HCT116 (cell line): ENCODE measurements around the gene DRAM1. TPM values are rescaled to one million over a fixed set of nuclear protein-coding genes. Genes with fewer than 3 reads are reported as not detected.

Source experiments
- ATAC-seq: fragments of 200-7000 bp; cut with Tn5 transposase; 2 replicates; pipeline ENCODE4 v1.9.1; 2020; ENCODE audit warnings: mild to moderate bottlenecking, moderate library complexity
- BruUV-seq: library from RNA; stranded (reverse); fragments of 400-500 nt; replicated peaks from 2 replicates; lab custom pipeline; 2021; lab: Mats Ljungman, UMichigan
- CTCF ChIA-PET: fragments of 300-600 bp; sonication (Branson Sonifier 250); formaldehyde crosslinking; loops from one replicate; lab custom pipeline; 2021; ENCODE audit warnings: antibody characterized with exemption; lab: Charles Lee
- POLR2A ChIA-PET: fragments of 300-600, 350-600 bp; sonication (Branson Sonifier 250); formaldehyde crosslinking; loops from one replicate; lab custom pipeline; 2021; ENCODE audit warnings: antibody characterized with exemption; lab: Charles Lee
- RAD21 ChIA-PET, 2 experiments: fragments of 300-600 bp; sonication (Branson Sonifier 250); formaldehyde crosslinking; loops; one replicate each; lab custom pipeline; 2023; ENCODE audit warnings: low total read pairs in 2 of 2; ENCODE audit not compliant: uncharacterized antibody in 2 of 2, unreplicated experiment in 2 of 2, low non-redundant PET in 1 of 2; lab: Charles Lee
- DNase-seq: peaks from one replicate; pipeline ENCODE4 v3.0.0-alpha.2; 2010; ENCODE audit warnings: low read depth, low spot score
- H2AFZ ChIP-seq: fragments of 200-600 bp; shearing (Covaris generic), sonication (generic); 2 replicates; pipeline ENCODE4 v1.6.1; 2017; ENCODE audit warnings: low read depth, mixed run types, mixed read lengths, antibody characterized with exemption, low read length; ENCODE audit not compliant: poor library complexity, severe bottlenecking
- H3K27ac ChIP-seq: 2 replicates; pipeline ENCODE4 v1.5.1; 2012; ENCODE audit warnings: low read depth, low read length
- H3K27me3 ChIP-seq: fragments of 200-600 bp; sonication (generic); 2 replicates; pipeline ENCODE4 v1.6.1; 2016; ENCODE audit warnings: mixed run types, low read length, mixed read lengths; ENCODE audit not compliant: insufficient read depth
- H3K36me3 ChIP-seq, 2 experiments: fragments of 200-500 bp in 1 of 2; fragments of 200-600 bp in 1 of 2; sonication (Bioruptor generic) in 1 of 2; sonication (generic) in 1 of 2; 2 replicates each; pipeline versions ENCODE4 v1.5.1 to v1.6.1; 2014 to 2016; ENCODE audit warnings: low read length in 2 of 2, inconsistent platforms in 1 of 2, mixed read lengths in 1 of 2, mixed run types in 1 of 2; ENCODE audit not compliant: insufficient read depth in 2 of 2, control insufficient read depth in 1 of 2
- H3K4me1 ChIP-seq, 2 experiments: fragments of 200-600 bp in 1 of 2; sonication (generic) in 1 of 2; 2 replicates each; pipeline versions ENCODE4 v1.5.1 to v1.6.1; 2012 to 2017; ENCODE audit warnings: low read length in 2 of 2, inconsistent platforms in 1 of 2, mild to moderate bottlenecking in 1 of 2, mixed read lengths in 1 of 2, mixed run types in 1 of 2, moderate library complexity in 1 of 2; ENCODE audit not compliant: insufficient read depth in 2 of 2, control insufficient read depth in 1 of 2
- H3K4me2 ChIP-seq: fragments of 200-600 bp; sonication (generic); 2 replicates; pipeline ENCODE4 v1.6.1; 2017; ENCODE audit warnings: mixed run types, low read length, mixed read lengths
- H3K4me3 ChIP-seq, 2 experiments: fragments of 200-600 bp in 1 of 2; sonication (generic) in 1 of 2; replicated peaks in 1 of 2; 2 replicates each; pipeline ENCODE4 v1.5.1; 2011 to 2016; ENCODE audit warnings: low read length in 2 of 2, control low read depth in 1 of 2, low read depth in 1 of 2, mild to moderate bottlenecking in 1 of 2, mixed read lengths in 1 of 2, mixed run types in 1 of 2
- H3K79me2 ChIP-seq: fragments of 200-600 bp; sonication (generic); 2 replicates; pipeline ENCODE4 v1.6.1; 2017; ENCODE audit warnings: mild to moderate bottlenecking, mixed run types, low read length, moderate library complexity, mixed read lengths; ENCODE audit not compliant: insufficient read depth
- H3K9ac ChIP-seq: fragments of 200-600 bp; sonication (generic); 2 replicates; pipeline ENCODE4 v1.6.1; 2016; ENCODE audit warnings: low read length, mixed read lengths
- H3K9me2 ChIP-seq: fragments of 200-600 bp; sonication (generic), shearing (Covaris generic); 2 replicates; pipeline ENCODE4 v1.6.1; 2017; ENCODE audit warnings: mixed run types, mild to moderate bottlenecking, moderate library complexity; ENCODE audit not compliant: insufficient read depth
- H3K9me3 ChIP-seq, 2 experiments: fragments of 200-500 bp in 1 of 2; fragments of 200-600 bp in 1 of 2; sonication (Bioruptor generic) in 1 of 2; sonication (generic) in 1 of 2; 2 replicates each; pipeline ENCODE4 v1.6.1; 2014 to 2017; ENCODE audit warnings: low read length in 2 of 2, mixed read lengths in 2 of 2, inconsistent platforms in 1 of 2, low read depth in 1 of 2, mild to moderate bottlenecking in 1 of 2, mixed run types in 1 of 2, moderate library complexity in 1 of 2; ENCODE audit not compliant: control insufficient read depth in 1 of 2, insufficient read depth in 1 of 2
- H4K20me1 ChIP-seq: fragments of 200-600 bp; sonication (generic), shearing (Covaris generic); 2 replicates; pipeline ENCODE4 v1.6.1; 2017; ENCODE audit warnings: mixed run types, mild to moderate bottlenecking, moderate library complexity; ENCODE audit not compliant: insufficient read depth
- CBX3 ChIP-seq: IDR thresholded peaks from 2 replicates; pipeline ENCODE4 v1.6.1; 2012; ENCODE audit warnings: low read depth
- CEBPB ChIP-seq: IDR thresholded peaks from 2 replicates; pipeline ENCODE4 v1.6.1; 2012; ENCODE audit warnings: low read depth
- EGR1 ChIP-seq: IDR thresholded peaks from 2 replicates; pipeline ENCODE4 v1.6.1; 2012; ENCODE audit warnings: low read depth
- EZH2 ChIP-seq: fragments of 200-600 bp; sonication (generic); IDR thresholded peaks from 2 replicates; pipeline ENCODE4 v1.6.1; 2017; ENCODE audit warnings: antibody characterized with exemption, mixed run types
- JUND ChIP-seq: IDR thresholded peaks from 2 replicates; pipeline ENCODE4 v1.6.1; 2012
- POLR2A ChIP-seq: IDR thresholded peaks from 2 replicates; pipeline ENCODE4 v1.7.0; 2011; ENCODE audit warnings: borderline replicate concordance; ENCODE audit not compliant: insufficient read depth, insufficient read length; ENCODE audit errors: extremely low read depth
- POLR2AphosphoS5 ChIP-seq: IDR thresholded peaks from 2 replicates; pipeline ENCODE4 v1.6.1; 2011; ENCODE audit warnings: mild to moderate bottlenecking, low read depth, low read length, moderate library complexity
- RAD21 ChIP-seq: IDR thresholded peaks from 2 replicates; pipeline ENCODE4 v1.6.1; 2012; ENCODE audit warnings: low read depth, mild to moderate bottlenecking
- SIN3A ChIP-seq: IDR thresholded peaks from 2 replicates; pipeline ENCODE4 v1.6.1; 2012; ENCODE audit warnings: low read depth
- SRF ChIP-seq: IDR thresholded peaks from 2 replicates; pipeline ENCODE4 v1.6.1; 2012; ENCODE audit warnings: low read depth
- TCF7L2 ChIP-seq: IDR thresholded peaks from 2 replicates; pipeline ENCODE4 v1.7.0; 2011; ENCODE audit warnings: borderline replicate concordance, inconsistent platforms; ENCODE audit not compliant: insufficient read depth, insufficient read length; ENCODE audit errors: extremely low read depth
- ZFX ChIP-seq: fragments of 450-650 bp; IDR thresholded peaks from 2 replicates; pipeline ENCODE4 v1.6.1; 2017
- ZNF274 ChIP-seq: fragments of 200-500 bp; sonication (Bioruptor generic); IDR thresholded peaks from 2 replicates; pipeline ENCODE4 v1.6.1; 2014; ENCODE audit warnings: mild to moderate bottlenecking, low read depth, low read length, inconsistent platforms
- intact Hi-C: fragments of 100-400 bp; cut with micrococcal nuclease; formaldehyde crosslinking; loops from 2 replicates; pipeline ENCODE4 v1.10.0; 2022
- total RNA-seq: library from RNA; stranded (reverse); gene quantifications from one replicate; pipeline ENCODE4 v1.2.1, GENCODE V29; 2021; ENCODE audit not compliant: unreplicated experiment
- TF ChIP-seq, protein P1 (sequence below): IDR thresholded peaks from 2 replicates; pipeline ENCODE4 v1.6.1; 2012
- TF ChIP-seq, protein P2 (sequence below): IDR thresholded peaks from 2 replicates; pipeline ENCODE4 v1.6.1; 2012; ENCODE audit warnings: low read depth
- TF ChIP-seq, protein P3 (sequence below): IDR thresholded peaks from 2 replicates; pipeline ENCODE4 v1.6.1; 2011; ENCODE audit warnings: mild to moderate bottlenecking, low read length, moderate library complexity; ENCODE audit not compliant: insufficient replicate concordance; ENCODE audit errors: extremely low read depth
- TF ChIP-seq, protein P4 (sequence below): IDR thresholded peaks from 2 replicates; pipeline ENCODE4 v1.6.1; 2012
- TF ChIP-seq, protein P5 (sequence below), 3 experiments: fragments of 200-600 bp in 1 of 3; sonication (generic) in 1 of 3; IDR thresholded peaks in 2 of 3; conservative IDR thresholded peaks in 1 of 3; 2 replicates each; pipeline ENCODE4 v1.5.1; 2012 to 2017; ENCODE audit warnings: low read depth in 2 of 3, low read length in 2 of 3, antibody characterized with exemption in 1 of 3, borderline replicate concordance in 1 of 3, control low read depth in 1 of 3, mild to moderate bottlenecking in 1 of 3, mixed read lengths in 1 of 3, mixed run types in 1 of 3, moderate library complexity in 1 of 3; ENCODE audit not compliant: insufficient read depth in 1 of 3

Gene DRAM1
- total RNA-seq, 1 experiment from 2014 or later: 20.3 TPM

DNA sequence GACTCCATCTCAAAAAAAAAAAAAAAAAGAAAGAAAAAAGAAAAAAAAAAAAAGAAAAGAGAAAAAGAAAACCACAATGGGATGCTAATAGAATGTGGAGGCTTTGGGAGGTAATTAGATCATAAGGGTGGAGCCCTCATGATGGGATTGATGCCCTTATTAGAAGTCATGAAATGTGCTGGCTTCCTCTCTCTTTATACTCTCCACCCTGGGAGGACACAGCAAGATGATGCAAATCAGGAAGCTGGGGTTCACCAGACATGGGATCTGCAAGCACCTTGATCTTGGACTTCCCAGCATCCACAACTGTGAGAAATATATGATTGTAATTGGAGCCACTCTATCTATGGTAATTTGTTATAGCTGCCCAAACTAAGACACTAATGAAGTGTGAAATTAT lies 13.4 kb upstream of the DRAM1 start:
- Histone ChIP-seq H3K79me2 (no peaks in the 10 kb centered on the region), H3K9me3 (no peaks in the 10 kb centered on the region), H4K20me1 (no peaks in the 10 kb centered on the region), H2AFZ (no peak overlapping the region), H3K27me3 (no peaks in the 10 kb centered on the region), H3K36me3 (no peaks in the 10 kb centered on the region), H3K4me2 (no peak overlapping the region), H3K9me2 (no peaks in the 10 kb centered on the region), H3K4me1 (no peaks in the 10 kb centered on the region), H3K27ac (no peak overlapping the region), H3K4me3 (no peak overlapping the region), H3K9ac (no peak overlapping the region)
- intact Hi-C loops: no loop called here
- RAD21 ChIA-PET: no interaction called here
- POLR2A ChIA-PET: no interaction called here
- TF ChIP-seq RAD21: no peak
- TF ChIP-seq JUND: no peak
- TF ChIP-seq ZNF274: no peak
- TF ChIP-seq EZH2: no peak
- no peak for TF ChIP-seq CBX3
- TF ChIP-seq, protein P1, sequence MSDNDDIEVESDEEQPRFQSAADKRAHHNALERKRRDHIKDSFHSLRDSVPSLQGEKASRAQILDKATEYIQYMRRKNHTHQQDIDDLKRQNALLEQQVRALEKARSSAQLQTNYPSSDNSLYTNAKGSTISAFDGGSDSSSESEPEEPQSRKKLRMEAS: no peak
- TF ChIP-seq, protein P2, sequence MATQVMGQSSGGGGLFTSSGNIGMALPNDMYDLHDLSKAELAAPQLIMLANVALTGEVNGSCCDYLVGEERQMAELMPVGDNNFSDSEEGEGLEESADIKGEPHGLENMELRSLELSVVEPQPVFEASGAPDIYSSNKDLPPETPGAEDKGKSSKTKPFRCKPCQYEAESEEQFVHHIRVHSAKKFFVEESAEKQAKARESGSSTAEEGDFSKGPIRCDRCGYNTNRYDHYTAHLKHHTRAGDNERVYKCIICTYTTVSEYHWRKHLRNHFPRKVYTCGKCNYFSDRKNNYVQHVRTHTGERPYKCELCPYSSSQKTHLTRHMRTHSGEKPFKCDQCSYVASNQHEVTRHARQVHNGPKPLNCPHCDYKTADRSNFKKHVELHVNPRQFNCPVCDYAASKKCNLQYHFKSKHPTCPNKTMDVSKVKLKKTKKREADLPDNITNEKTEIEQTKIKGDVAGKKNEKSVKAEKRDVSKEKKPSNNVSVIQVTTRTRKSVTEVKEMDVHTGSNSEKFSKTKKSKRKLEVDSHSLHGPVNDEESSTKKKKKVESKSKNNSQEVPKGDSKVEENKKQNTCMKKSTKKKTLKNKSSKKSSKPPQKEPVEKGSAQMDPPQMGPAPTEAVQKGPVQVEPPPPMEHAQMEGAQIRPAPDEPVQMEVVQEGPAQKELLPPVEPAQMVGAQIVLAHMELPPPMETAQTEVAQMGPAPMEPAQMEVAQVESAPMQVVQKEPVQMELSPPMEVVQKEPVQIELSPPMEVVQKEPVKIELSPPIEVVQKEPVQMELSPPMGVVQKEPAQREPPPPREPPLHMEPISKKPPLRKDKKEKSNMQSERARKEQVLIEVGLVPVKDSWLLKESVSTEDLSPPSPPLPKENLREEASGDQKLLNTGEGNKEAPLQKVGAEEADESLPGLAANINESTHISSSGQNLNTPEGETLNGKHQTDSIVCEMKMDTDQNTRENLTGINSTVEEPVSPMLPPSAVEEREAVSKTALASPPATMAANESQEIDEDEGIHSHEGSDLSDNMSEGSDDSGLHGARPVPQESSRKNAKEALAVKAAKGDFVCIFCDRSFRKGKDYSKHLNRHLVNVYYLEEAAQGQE: no peak
- TF ChIP-seq, protein P3, sequence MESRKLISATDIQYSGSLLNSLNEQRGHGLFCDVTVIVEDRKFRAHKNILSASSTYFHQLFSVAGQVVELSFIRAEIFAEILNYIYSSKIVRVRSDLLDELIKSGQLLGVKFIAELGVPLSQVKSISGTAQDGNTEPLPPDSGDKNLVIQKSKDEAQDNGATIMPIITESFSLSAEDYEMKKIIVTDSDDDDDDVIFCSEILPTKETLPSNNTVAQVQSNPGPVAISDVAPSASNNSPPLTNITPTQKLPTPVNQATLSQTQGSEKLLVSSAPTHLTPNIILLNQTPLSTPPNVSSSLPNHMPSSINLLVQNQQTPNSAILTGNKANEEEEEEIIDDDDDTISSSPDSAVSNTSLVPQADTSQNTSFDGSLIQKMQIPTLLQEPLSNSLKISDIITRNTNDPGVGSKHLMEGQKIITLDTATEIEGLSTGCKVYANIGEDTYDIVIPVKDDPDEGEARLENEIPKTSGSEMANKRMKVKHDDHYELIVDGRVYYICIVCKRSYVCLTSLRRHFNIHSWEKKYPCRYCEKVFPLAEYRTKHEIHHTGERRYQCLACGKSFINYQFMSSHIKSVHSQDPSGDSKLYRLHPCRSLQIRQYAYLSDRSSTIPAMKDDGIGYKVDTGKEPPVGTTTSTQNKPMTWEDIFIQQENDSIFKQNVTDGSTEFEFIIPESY: no peak
- no peak for TF ChIP-seq ZFX
- no peak for TF ChIP-seq EGR1
- TF ChIP-seq, protein P4, sequence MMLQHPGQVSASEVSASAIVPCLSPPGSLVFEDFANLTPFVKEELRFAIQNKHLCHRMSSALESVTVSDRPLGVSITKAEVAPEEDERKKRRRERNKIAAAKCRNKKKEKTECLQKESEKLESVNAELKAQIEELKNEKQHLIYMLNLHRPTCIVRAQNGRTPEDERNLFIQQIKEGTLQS: no peak
- no peak for TF ChIP-seq CEBPB
- no peak for TF ChIP-seq SRF
- no peak for TF ChIP-seq POLR2A
- TF ChIP-seq, protein P5, sequence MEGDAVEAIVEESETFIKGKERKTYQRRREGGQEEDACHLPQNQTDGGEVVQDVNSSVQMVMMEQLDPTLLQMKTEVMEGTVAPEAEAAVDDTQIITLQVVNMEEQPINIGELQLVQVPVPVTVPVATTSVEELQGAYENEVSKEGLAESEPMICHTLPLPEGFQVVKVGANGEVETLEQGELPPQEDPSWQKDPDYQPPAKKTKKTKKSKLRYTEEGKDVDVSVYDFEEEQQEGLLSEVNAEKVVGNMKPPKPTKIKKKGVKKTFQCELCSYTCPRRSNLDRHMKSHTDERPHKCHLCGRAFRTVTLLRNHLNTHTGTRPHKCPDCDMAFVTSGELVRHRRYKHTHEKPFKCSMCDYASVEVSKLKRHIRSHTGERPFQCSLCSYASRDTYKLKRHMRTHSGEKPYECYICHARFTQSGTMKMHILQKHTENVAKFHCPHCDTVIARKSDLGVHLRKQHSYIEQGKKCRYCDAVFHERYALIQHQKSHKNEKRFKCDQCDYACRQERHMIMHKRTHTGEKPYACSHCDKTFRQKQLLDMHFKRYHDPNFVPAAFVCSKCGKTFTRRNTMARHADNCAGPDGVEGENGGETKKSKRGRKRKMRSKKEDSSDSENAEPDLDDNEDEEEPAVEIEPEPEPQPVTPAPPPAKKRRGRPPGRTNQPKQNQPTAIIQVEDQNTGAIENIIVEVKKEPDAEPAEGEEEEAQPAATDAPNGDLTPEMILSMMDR (IDR thresholded peaks at IDR 0.05 in 2 of 3, conservative IDR thresholded peaks at IDR 0.05 in 1 of 3; ENCODE audit: borderline replicate concordance in 1 of 3, insufficient read depth in 1 of 3, low read depth in 2 of 3, low read length in 2 of 3): no peak
- TF ChIP-seq SIN3A: no peak
- TF ChIP-seq TCF7L2: no peak
- TF ChIP-seq POLR2AphosphoS5: no peak
- BruUV-seq: no TSS peak
- DNase-seq (no peak), ATAC-seq (no peak)
- CTCF ChIA-PET: interaction anchor here (1.0 kb wide), 1 partner anchor 25 kb away, joined by 5 read pairs; no protein-coding TSS in a partner anchor
